ENCODE data around the gene MIPEP.

GRCh38 chr13:23915308-23915707 lies 26.1 kb upstream of the MIPEP start:
- TF ChIP-seq, protein P1, sequence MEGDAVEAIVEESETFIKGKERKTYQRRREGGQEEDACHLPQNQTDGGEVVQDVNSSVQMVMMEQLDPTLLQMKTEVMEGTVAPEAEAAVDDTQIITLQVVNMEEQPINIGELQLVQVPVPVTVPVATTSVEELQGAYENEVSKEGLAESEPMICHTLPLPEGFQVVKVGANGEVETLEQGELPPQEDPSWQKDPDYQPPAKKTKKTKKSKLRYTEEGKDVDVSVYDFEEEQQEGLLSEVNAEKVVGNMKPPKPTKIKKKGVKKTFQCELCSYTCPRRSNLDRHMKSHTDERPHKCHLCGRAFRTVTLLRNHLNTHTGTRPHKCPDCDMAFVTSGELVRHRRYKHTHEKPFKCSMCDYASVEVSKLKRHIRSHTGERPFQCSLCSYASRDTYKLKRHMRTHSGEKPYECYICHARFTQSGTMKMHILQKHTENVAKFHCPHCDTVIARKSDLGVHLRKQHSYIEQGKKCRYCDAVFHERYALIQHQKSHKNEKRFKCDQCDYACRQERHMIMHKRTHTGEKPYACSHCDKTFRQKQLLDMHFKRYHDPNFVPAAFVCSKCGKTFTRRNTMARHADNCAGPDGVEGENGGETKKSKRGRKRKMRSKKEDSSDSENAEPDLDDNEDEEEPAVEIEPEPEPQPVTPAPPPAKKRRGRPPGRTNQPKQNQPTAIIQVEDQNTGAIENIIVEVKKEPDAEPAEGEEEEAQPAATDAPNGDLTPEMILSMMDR (IDR thresholded peaks at IDR 0.05; ENCODE audit: low read depth, low read length) = no peak
- TF ChIP-seq EZH2phosphoT487 (IDR thresholded peaks at IDR 0.05; ENCODE audit: low read depth) = no peak
